Mesendoderm (in vitro differentiated cells): ENCODE data around the gene FADS1.
A peak's percentile ranks its signal among the peaks of the same experiment; 100 is the strongest.

ENCODE experiments used
- DNase-seq: peaks from one replicate; pipeline ENCODE4 v3.0.0; 2013
- H2AK5ac ChIP-seq: 2 replicates; pipeline ENCODE4 v1.6.1; 2013; ENCODE audit warnings: low read length, inconsistent platforms
- H2BK120ac ChIP-seq: 2 replicates; pipeline ENCODE4 v1.6.1; 2013; ENCODE audit warnings: low read depth, mild to moderate bottlenecking, low read length, moderate library complexity, mixed read lengths
- H2BK15ac ChIP-seq: replicated peaks from 2 replicates; pipeline ENCODE4 v1.6.1; 2013; ENCODE audit warnings: low read depth, mild to moderate bottlenecking, moderate library complexity
- H2BK5ac ChIP-seq: 2 replicates; pipeline ENCODE4 v1.6.1; 2013; ENCODE audit warnings: low read length, inconsistent platforms
- H3K18ac ChIP-seq: 2 replicates; pipeline ENCODE4 v1.6.1; 2013; ENCODE audit warnings: mild to moderate bottlenecking, low read length, mixed read lengths
- H3K23ac ChIP-seq: one replicate; pipeline ENCODE4 v1.6.1; 2013; ENCODE audit warnings: low read length
- H3K27ac ChIP-seq: 2 replicates; pipeline ENCODE4 v1.5.1; 2013; ENCODE audit warnings: low read depth, mild to moderate bottlenecking, inconsistent platforms, low read length, moderate library complexity
- H3K27me3 ChIP-seq: 2 replicates; pipeline ENCODE4 v1.6.1; 2013; ENCODE audit warnings: low read length, control low read depth, mild to moderate bottlenecking, inconsistent platforms; ENCODE audit not compliant: insufficient read depth, poor library complexity
- H3K36me3 ChIP-seq: 2 replicates; pipeline ENCODE4 v1.6.1; 2013; ENCODE audit warnings: low read length, inconsistent platforms; ENCODE audit not compliant: control insufficient read depth, insufficient read depth
- H3K4ac ChIP-seq: one replicate; pipeline ENCODE4 v1.6.1; 2013; ENCODE audit warnings: low read depth, mild to moderate bottlenecking, low read length, moderate library complexity
- H3K4me1 ChIP-seq: 2 replicates; pipeline ENCODE4 v1.6.1; 2013; ENCODE audit warnings: low read depth, low read length, inconsistent platforms; ENCODE audit not compliant: control insufficient read depth
- H3K4me2 ChIP-seq: 2 replicates; pipeline ENCODE4 v1.6.1; 2013; ENCODE audit warnings: low read length
- H3K4me3 ChIP-seq: 2 replicates; pipeline ENCODE4 v1.5.1; 2013; ENCODE audit warnings: mild to moderate bottlenecking, low read length
- H3K56ac ChIP-seq: one replicate; pipeline ENCODE4 v1.6.1; 2013; ENCODE audit warnings: low read length
- H3K79me1 ChIP-seq: 2 replicates; pipeline ENCODE4 v1.6.1; 2013; ENCODE audit warnings: low read length, inconsistent platforms
- H3K79me2 ChIP-seq: 2 replicates; pipeline ENCODE4 v1.6.1; 2013; ENCODE audit warnings: mild to moderate bottlenecking, low read length; ENCODE audit not compliant: control insufficient read depth, insufficient read depth
- H3K9ac ChIP-seq: 2 replicates; pipeline ENCODE4 v1.6.1; 2013; ENCODE audit warnings: low read length, inconsistent platforms
- H4K5ac ChIP-seq: one replicate; pipeline ENCODE4 v1.6.1; 2013; ENCODE audit warnings: low read length
- H4K8ac ChIP-seq: one replicate; pipeline ENCODE4 v1.6.1; 2013; ENCODE audit warnings: low read depth, mild to moderate bottlenecking, control low read depth, low read length, moderate library complexity
- WGBS: extraction: QIAGEN DNeasy Blood & Tissue Kit; methylation state at CpG from one replicate; pipeline ENCODE4 v1.1.7; 2013; ENCODE audit warnings: low lambda C conversion rate, missing lambda C conversion rate; ENCODE audit not compliant: insufficient coverage; ENCODE audit errors: extremely low coverage; 5-methylcytosine and 5-hydroxymethylcytosine counted together

FADS1 gene

GRCh38 chr11:61771985-61772455 lies 44.8 kb downstream of the FADS1 start:
- H3K4ac ChIP-seq, result no peak overlapping the region
- H3K9ac ChIP-seq, result peak overlapping the region; percentile 20
- peak overlapping the region; percentile 15 for H3K23ac ChIP-seq
- H2BK5ac ChIP-seq, result no peak overlapping the region
- H3K4me3 ChIP-seq, result no peak overlapping the region
- no peak overlapping the region for H2BK15ac ChIP-seq
- no peak overlapping the region for H3K18ac ChIP-seq
- H3K4me1 ChIP-seq, result no peaks in the 10 kb centered on the region
- no peak overlapping the region for H2BK120ac ChIP-seq
- H4K5ac ChIP-seq, result no peak overlapping the region
- no peak overlapping the region for H2AK5ac ChIP-seq
- peak; percentile 83 for DNase-seq
- WGBS, result no CpG with 5 or more reads among the region's 7 CpGs
- H3K79me1 ChIP-seq, result no peaks in the 10 kb centered on the region
- H3K36me3 ChIP-seq, result no peaks in the 10 kb centered on the region
- H3K27me3 ChIP-seq, result no peaks in the 10 kb centered on the region
- no peak overlapping the region for H4K8ac ChIP-seq
- H3K79me2 ChIP-seq, result no peaks in the 10 kb centered on the region
- H3K27ac ChIP-seq, result no peak overlapping the region
- no peak overlapping the region for H3K4me2 ChIP-seq
- H3K56ac ChIP-seq, result peak overlapping the region; percentile 65

- no peak overlapping the region for H2BK5ac ChIP-seq
- H3K4me2 ChIP-seq, result no peak overlapping the region
- no peak overlapping the region for H3K23ac ChIP-seq
- H3K4ac ChIP-seq, result no peak overlapping the region
- no peak overlapping the region for H2AK5ac ChIP-seq
- DNase-seq, result no peak
- WGBS, result no CpG with 5 or more reads among the region's 15 CpGs
- H3K36me3 ChIP-seq, result no peaks in the 10 kb centered on the region
- peak overlapping the region; percentile 65 for H3K56ac ChIP-seq
- H3K4me3 ChIP-seq, result no peak overlapping the region
- H3K18ac ChIP-seq, result no peak overlapping the region
- no peak overlapping the region for H2BK120ac ChIP-seq
- H3K27ac ChIP-seq, result no peak overlapping the region
- no peaks in the 10 kb centered on the region for H3K79me2 ChIP-seq
- H3K79me1 ChIP-seq, result no peaks in the 10 kb centered on the region
- no peaks in the 10 kb centered on the region for H3K27me3 ChIP-seq
- no peak overlapping the region for H3K9ac ChIP-seq
- H4K5ac ChIP-seq, result no peak overlapping the region
- H4K8ac ChIP-seq, result no peak overlapping the region
- no peaks in the 10 kb centered on the region for H3K4me1 ChIP-seq
- no peak overlapping the region for H2BK15ac ChIP-seq
Observed at GRCh38 chr11:61771195-61771894, 45.5 kb downstream of the FADS1 start.

GRCh38 chr11:61769946-61770683 lies 46.7 kb downstream of the FADS1 start:
- Histone ChIP-seq H3K27me3 (no peaks in the 10 kb centered on the region), H3K18ac (no peak overlapping the region), H3K36me3 (no peaks in the 10 kb centered on the region), H4K8ac (no peak overlapping the region), H3K4ac (no peak overlapping the region), H4K5ac (no peak overlapping the region), H2BK5ac (no peak overlapping the region), H2AK5ac (no peak overlapping the region), H3K4me3 (no peak overlapping the region), H3K9ac (no peak overlapping the region), H3K79me1 (no peaks in the 10 kb centered on the region), H2BK120ac (no peak overlapping the region), H3K27ac (no peak overlapping the region), H3K56ac (no peak overlapping the region), H3K4me2 (no peak overlapping the region), H3K79me2 (no peaks in the 10 kb centered on the region), H2BK15ac (no peak overlapping the region), H3K4me1 (no peaks in the 10 kb centered on the region), H3K23ac (no peak overlapping the region)
- DNase-seq, result no peak
- WGBS, result no CpG with 5 or more reads among the region's 20 CpGs

- Histone ChIP-seq H2BK5ac (no peak overlapping the region), H4K8ac (no peak overlapping the region), H3K79me2 (no peaks in the 10 kb centered on the region), H3K36me3 (no peaks in the 10 kb centered on the region), H3K79me1 (no peaks in the 10 kb centered on the region), H3K4me1 (no peaks in the 10 kb centered on the region), H3K18ac (no peak overlapping the region), H3K4ac (no peak overlapping the region), H3K4me2 (no peak overlapping the region), H3K4me3 (no peak overlapping the region), H3K9ac (no peak overlapping the region), H2AK5ac (no peak overlapping the region), H4K5ac (no peak overlapping the region), H3K23ac (no peak overlapping the region), H2BK120ac (no peak overlapping the region), H3K27ac (no peak overlapping the region), H3K56ac (no peak overlapping the region), H3K27me3 (no peaks in the 10 kb centered on the region), H2BK15ac (no peak overlapping the region)
- WGBS, result no CpG with 5 or more reads among the region's 33 CpGs
- no peak for DNase-seq
Observed at GRCh38 chr11:61769169-61769920, 47.5 kb downstream of the FADS1 start.

- H2BK120ac ChIP-seq, result no peak overlapping the region
- no peaks in the 10 kb centered on the region for H3K36me3 ChIP-seq
- H2BK15ac ChIP-seq, result no peak overlapping the region
- H3K79me1 ChIP-seq, result no peaks in the 10 kb centered on the region
- no peak for DNase-seq
- H3K27ac ChIP-seq, result no peak overlapping the region
- WGBS, result no CpG with 5 or more reads among the region's 11 CpGs
- H4K8ac ChIP-seq, result no peak overlapping the region
- no peaks in the 10 kb centered on the region for H3K79me2 ChIP-seq
- no peak overlapping the region for H3K4me3 ChIP-seq
- H4K5ac ChIP-seq, result no peak overlapping the region
- no peak overlapping the region for H3K23ac ChIP-seq
- no peak overlapping the region for H3K18ac ChIP-seq
- H3K4me1 ChIP-seq, result no peaks in the 10 kb centered on the region
- H3K27me3 ChIP-seq, result no peaks in the 10 kb centered on the region
- H3K4me2 ChIP-seq, result no peak overlapping the region
- H3K9ac ChIP-seq, result no peak overlapping the region
- no peak overlapping the region for H2BK5ac ChIP-seq
- no peak overlapping the region for H3K56ac ChIP-seq
- H2AK5ac ChIP-seq, result no peak overlapping the region
- no peak overlapping the region for H3K4ac ChIP-seq
Observed at GRCh38 chr11:61768376-61769076, 48.3 kb downstream of the FADS1 start.
